ENCODE results near the gene ACKR3.

DNA sequence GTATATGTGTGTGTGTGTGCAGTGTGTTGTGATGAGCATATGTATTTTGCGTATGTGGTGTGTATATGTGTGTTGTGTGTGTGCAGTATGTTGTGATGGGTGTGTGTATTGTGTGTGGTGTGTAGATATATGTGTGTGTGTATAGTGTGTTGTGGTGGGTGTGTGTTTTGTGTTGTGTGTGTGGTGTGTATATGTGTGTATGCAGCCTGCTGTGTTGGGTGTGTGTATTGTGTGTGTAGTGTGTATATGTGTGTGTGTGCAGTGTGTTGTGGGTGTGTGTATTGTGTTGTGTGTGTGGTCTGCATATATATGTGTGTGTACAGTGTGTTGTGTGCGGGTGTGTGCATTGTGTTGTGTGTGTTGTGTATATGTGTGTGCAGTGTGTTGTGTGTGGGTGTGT is 23.9 kb downstream of the ACKR3 start:
- TF ChIP-seq, protein P1, sequence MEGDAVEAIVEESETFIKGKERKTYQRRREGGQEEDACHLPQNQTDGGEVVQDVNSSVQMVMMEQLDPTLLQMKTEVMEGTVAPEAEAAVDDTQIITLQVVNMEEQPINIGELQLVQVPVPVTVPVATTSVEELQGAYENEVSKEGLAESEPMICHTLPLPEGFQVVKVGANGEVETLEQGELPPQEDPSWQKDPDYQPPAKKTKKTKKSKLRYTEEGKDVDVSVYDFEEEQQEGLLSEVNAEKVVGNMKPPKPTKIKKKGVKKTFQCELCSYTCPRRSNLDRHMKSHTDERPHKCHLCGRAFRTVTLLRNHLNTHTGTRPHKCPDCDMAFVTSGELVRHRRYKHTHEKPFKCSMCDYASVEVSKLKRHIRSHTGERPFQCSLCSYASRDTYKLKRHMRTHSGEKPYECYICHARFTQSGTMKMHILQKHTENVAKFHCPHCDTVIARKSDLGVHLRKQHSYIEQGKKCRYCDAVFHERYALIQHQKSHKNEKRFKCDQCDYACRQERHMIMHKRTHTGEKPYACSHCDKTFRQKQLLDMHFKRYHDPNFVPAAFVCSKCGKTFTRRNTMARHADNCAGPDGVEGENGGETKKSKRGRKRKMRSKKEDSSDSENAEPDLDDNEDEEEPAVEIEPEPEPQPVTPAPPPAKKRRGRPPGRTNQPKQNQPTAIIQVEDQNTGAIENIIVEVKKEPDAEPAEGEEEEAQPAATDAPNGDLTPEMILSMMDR (conservative IDR thresholded peaks at IDR 0.05; ENCODE audit: low read length) = no peak
- no peak for TF ChIP-seq EZH2phosphoT487 (IDR thresholded peaks at IDR 0.05; ENCODE audit: borderline replicate concordance, low read depth, low read length)
